Naive B cell (primary cell): ENCODE measurements around the gene CLDN22. TPM values are rescaled to one million over a fixed set of nuclear protein-coding genes. Genes with fewer than 3 reads are reported as not detected.

Experiments
- ATAC-seq, 2 donors: fragments of 150-1000 bp; cut with Tn5 transposase; 2 replicates each; pipeline ENCODE4 v1.10.0; 2021; ENCODE audit warnings: low read depth in 2 of 2, mild to moderate bottlenecking in 2 of 2, moderate library complexity in 2 of 2
- DNase-seq: peaks from one replicate; pipeline ENCODE4 v3.0.0; 2022
- H3K27ac Mint-ChIP-seq, 6 donors: one replicate each; pipeline ENCODE4 v1.8.0; 2020 to 2022; ENCODE audit warnings: mild to moderate bottlenecking in 6 of 6, mixed read lengths in 6 of 6, moderate library complexity in 5 of 6, inconsistent platforms in 2 of 6
- H3K27me3 Mint-ChIP-seq, 3 donors: one replicate each; pipeline ENCODE4 v1.8.0; 2021 to 2022; ENCODE audit warnings: mixed read lengths in 3 of 3, mild to moderate bottlenecking in 1 of 3
- H3K36me3 Mint-ChIP-seq, 2 donors: one replicate each; pipeline ENCODE4 v1.8.0; 2020 to 2022; ENCODE audit warnings: mixed read lengths in 2 of 2, inconsistent platforms in 1 of 2, mild to moderate bottlenecking in 1 of 2
- H3K4me1 Mint-ChIP-seq, 3 donors: one replicate each; pipeline ENCODE4 v1.8.0; 2020 to 2022; ENCODE audit warnings: mixed read lengths in 3 of 3, inconsistent platforms in 1 of 3, mild to moderate bottlenecking in 1 of 3, moderate library complexity in 1 of 3
- H3K4me3 Mint-ChIP-seq, 8 donors: one replicate each; pipeline ENCODE4 v1.8.0; 2020 to 2022; ENCODE audit warnings: mild to moderate bottlenecking in 8 of 8, mixed read lengths in 8 of 8, moderate library complexity in 8 of 8, inconsistent platforms in 2 of 8
- H3K9me3 Mint-ChIP-seq, 7 donors: one replicate each; pipeline ENCODE4 v1.8.0; 2020 to 2022; ENCODE audit warnings: mixed read lengths in 7 of 7, mild to moderate bottlenecking in 5 of 7, inconsistent platforms in 2 of 7, moderate library complexity in 1 of 7
- polyA plus RNA-seq, 6 donors: library from polyadenylated mRNA; unstranded; fragments of 300-500 nt; fragmentation: Illumina TruSeq; gene quantifications; one replicate each; pipeline ENCODE4 v1.2.3, GENCODE V29; 2021; ENCODE audit warnings: low read depth in 6 of 6

Gene CLDN22
- polyA plus RNA-seq: not detected

- H3K27ac Mint-ChIP-seq: peak within 1 kb of the TSS in 1 of 6 donors; percentile 6
- peaks cover 0 to 5% (median 0%) of the 10 kb centered on the region in 3 donors for H3K27me3 Mint-ChIP-seq
- H3K9me3 Mint-ChIP-seq: no peaks in the 10 kb centered on the region
- no peak for DNase-seq
- H3K4me1 Mint-ChIP-seq: no peaks in the 10 kb centered on the region
- H3K36me3 Mint-ChIP-seq: no peaks in the 10 kb centered on the region
- ATAC-seq: no peak
- H3K4me3 Mint-ChIP-seq: no peak within 1 kb of the TSS
These were observed at the start of gene CLDN22 for GRCh38 chr4:183320211-183321059. Gene CLDN22 (minus strand): TSS chr4:183320276. CDS start chr4:183320218, 58 bp downstream.

- peaks cover 0 to 21% (median 0%) of the 10 kb centered on the region in 3 donors for H3K27me3 Mint-ChIP-seq
- no peak for ATAC-seq
- DNase-seq: no peak
- H3K4me1 Mint-ChIP-seq: no peaks in the 10 kb centered on the region
- peaks cover 0 to 25% (median 18%) of the 10 kb centered on the region in 7 donors for H3K9me3 Mint-ChIP-seq
- no peak overlapping the region for H3K4me3 Mint-ChIP-seq
- H3K36me3 Mint-ChIP-seq: no peaks in the 10 kb centered on the region
- peak overlapping the region in 1 of 6 donors; percentile 83 for H3K27ac Mint-ChIP-seq
These were observed 49.0 kb upstream of the CLDN22 start for GRCh38 chr4:183369073-183369472.

GRCh38 chr4:183366206-183366835 lies 46.2 kb upstream of the CLDN22 start:
- no peak for ATAC-seq
- no peak for DNase-seq
- peaks cover 0 to 15% (median 0%) of the 10 kb centered on the region in 3 donors for H3K27me3 Mint-ChIP-seq
- no peak overlapping the region for H3K27ac Mint-ChIP-seq
- no peaks in the 10 kb centered on the region for H3K36me3 Mint-ChIP-seq
- H3K9me3 Mint-ChIP-seq: peaks cover 0 to 4% (median 0%) of the 10 kb centered on the region in 7 donors
- H3K4me3 Mint-ChIP-seq: no peak overlapping the region
- H3K4me1 Mint-ChIP-seq: no peaks in the 10 kb centered on the region

- DNase-seq (no peak), ATAC-seq (no peak)
- H3K27me3 Mint-ChIP-seq: peaks cover 0 to 5% (median 0%) of the 10 kb centered on the region in 3 donors
- no peaks in the 10 kb centered on the region for H3K36me3 Mint-ChIP-seq
- H3K4me3 Mint-ChIP-seq: peak overlapping the region in 1 of 8 donors; percentile 69
- H3K9me3 Mint-ChIP-seq: peaks cover 0 to 4% (median 0%) of the 10 kb centered on the region in 7 donors
- no peaks in the 10 kb centered on the region for H3K4me1 Mint-ChIP-seq
- no peak overlapping the region for H3K27ac Mint-ChIP-seq
These were observed 43.9 kb upstream of the CLDN22 start for GRCh38 chr4:183364025-183364424.

- Mint-ChIP-seq H3K27me3 (peaks cover 0 to 5% (median 0%) of the 10 kb centered on the region in 3 donors), H3K4me3 (no peak overlapping the region), H3K9me3 (no peaks in the 10 kb centered on the region), H3K4me1 (no peaks in the 10 kb centered on the region), H3K36me3 (no peaks in the 10 kb centered on the region), H3K27ac (no peak overlapping the region)
- ATAC-seq (no peak), DNase-seq (no peak)
These were observed 43.0 kb upstream of the CLDN22 start for GRCh38 chr4:183362916-183363542.

GRCh38 chr4:183362036-183362435 lies 42.0 kb upstream of the CLDN22 start:
- Mint-ChIP-seq H3K27ac (no peak overlapping the region), H3K9me3 (no peaks in the 10 kb centered on the region), H3K36me3 (no peaks in the 10 kb centered on the region), H3K27me3 (peaks cover 0 to 10% (median 7%) of the 10 kb centered on the region in 3 donors), H3K4me1 (no peaks in the 10 kb centered on the region), H3K4me3 (no peak overlapping the region)
- DNase-seq (no peak), ATAC-seq (no peak)

- H3K4me1 Mint-ChIP-seq: no peaks in the 10 kb centered on the region
- no peaks in the 10 kb centered on the region for H3K9me3 Mint-ChIP-seq
- ATAC-seq: no peak
- no peak overlapping the region for H3K27ac Mint-ChIP-seq
- no peaks in the 10 kb centered on the region for H3K36me3 Mint-ChIP-seq
- DNase-seq: no peak
- H3K4me3 Mint-ChIP-seq: no peak overlapping the region
- peaks cover 0 to 17% (median 13%) of the 10 kb centered on the region in 3 donors for H3K27me3 Mint-ChIP-seq
These were observed 40.3 kb upstream of the CLDN22 start for GRCh38 chr4:183360161-183360919.

- no peak overlapping the region for H3K4me3 Mint-ChIP-seq
These were observed 38.2 kb upstream of the CLDN22 start for GRCh38 chr4:183358215-183358755.

GRCh38 chr4:183356931-183357675 lies 37.0 kb upstream of the CLDN22 start:
- Mint-ChIP-seq H3K4me3 (no peak overlapping the region), H3K36me3 (no peaks in the 10 kb centered on the region), H3K27ac (no peak overlapping the region), H3K4me1 (no peaks in the 10 kb centered on the region), H3K27me3 (peaks cover 4 to 13% (median 12%) of the 10 kb centered on the region in 3 donors), H3K9me3 (no peaks in the 10 kb centered on the region)
- DNase-seq (no peak), ATAC-seq (no peak)

More at GRCh38 chr4:183358215-183358755, 38.2 kb upstream of the CLDN22 start:
- H3K27ac Mint-ChIP-seq: no peak overlapping the region
- H3K27me3 Mint-ChIP-seq: peaks cover 0 to 13% (median 12%) of the 10 kb centered on the region in 3 donors
- no peaks in the 10 kb centered on the region for H3K9me3 Mint-ChIP-seq
- H3K36me3 Mint-ChIP-seq: no peaks in the 10 kb centered on the region
- no peaks in the 10 kb centered on the region for H3K4me1 Mint-ChIP-seq
- no peak for ATAC-seq
- DNase-seq: no peak

GRCh38 chr4:183356173-183356830 lies 36.2 kb upstream of the CLDN22 start:
- H3K4me1 Mint-ChIP-seq: no peaks in the 10 kb centered on the region

GRCh38 chr4:183355405-183355804 lies 35.3 kb upstream of the CLDN22 start:
- Mint-ChIP-seq H3K4me3 (no peak overlapping the region), H3K27me3 (peaks cover 6 to 24% (median 22%) of the 10 kb centered on the region in 3 donors), H3K36me3 (no peaks in the 10 kb centered on the region), H3K4me1 (peaks cover 0 to under 1% (median 0%) of the 10 kb centered on the region in 3 donors), H3K27ac (no peak overlapping the region), H3K9me3 (peaks cover 0 to 2% (median 0%) of the 10 kb centered on the region in 7 donors)
- DNase-seq (no peak), ATAC-seq (no peak)

More at GRCh38 chr4:183356173-183356830, 36.2 kb upstream of the CLDN22 start:
- no peak for ATAC-seq
- Mint-ChIP-seq H3K36me3 (no peaks in the 10 kb centered on the region), H3K9me3 (no peaks in the 10 kb centered on the region), H3K4me3 (peak overlapping the region in 1 of 8 donors; percentile 22), H3K27me3 (peaks cover 4 to 17% (median 13%) of the 10 kb centered on the region in 3 donors), H3K27ac (no peak overlapping the region)
- DNase-seq: no peak

GRCh38 chr4:183354219-183354618 lies 34.1 kb upstream of the CLDN22 start:
- Mint-ChIP-seq H3K4me3 (no peak overlapping the region), H3K27ac (no peak overlapping the region), H3K9me3 (peaks cover 0 to 4% (median 0%) of the 10 kb centered on the region in 7 donors), H3K27me3 (peaks cover 8 to 28% (median 27%) of the 10 kb centered on the region in 3 donors), H3K36me3 (no peaks in the 10 kb centered on the region), H3K4me1 (peaks cover 0 to 4% (median 0%) of the 10 kb centered on the region in 3 donors)
- no peak for ATAC-seq
- DNase-seq: no peak
